HG03025 (cell line): ENCODE measurements around the gene CC2D1A.
"Not testable (repeated sequence)": the region's sequence is repeated elsewhere in the genome, so short reads cannot be mapped to it uniquely, and the experiment has no call there.

Experiments
- ATAC-seq: cut with Tn5 transposase; IDR thresholded peaks from one replicate; pipeline ENCODE4 v1.9.1; 2021; ENCODE audit warnings: mild to moderate bottlenecking, moderate library complexity; ENCODE audit not compliant: unreplicated experiment, low FRiP score

CC2D1A gene

DNA sequence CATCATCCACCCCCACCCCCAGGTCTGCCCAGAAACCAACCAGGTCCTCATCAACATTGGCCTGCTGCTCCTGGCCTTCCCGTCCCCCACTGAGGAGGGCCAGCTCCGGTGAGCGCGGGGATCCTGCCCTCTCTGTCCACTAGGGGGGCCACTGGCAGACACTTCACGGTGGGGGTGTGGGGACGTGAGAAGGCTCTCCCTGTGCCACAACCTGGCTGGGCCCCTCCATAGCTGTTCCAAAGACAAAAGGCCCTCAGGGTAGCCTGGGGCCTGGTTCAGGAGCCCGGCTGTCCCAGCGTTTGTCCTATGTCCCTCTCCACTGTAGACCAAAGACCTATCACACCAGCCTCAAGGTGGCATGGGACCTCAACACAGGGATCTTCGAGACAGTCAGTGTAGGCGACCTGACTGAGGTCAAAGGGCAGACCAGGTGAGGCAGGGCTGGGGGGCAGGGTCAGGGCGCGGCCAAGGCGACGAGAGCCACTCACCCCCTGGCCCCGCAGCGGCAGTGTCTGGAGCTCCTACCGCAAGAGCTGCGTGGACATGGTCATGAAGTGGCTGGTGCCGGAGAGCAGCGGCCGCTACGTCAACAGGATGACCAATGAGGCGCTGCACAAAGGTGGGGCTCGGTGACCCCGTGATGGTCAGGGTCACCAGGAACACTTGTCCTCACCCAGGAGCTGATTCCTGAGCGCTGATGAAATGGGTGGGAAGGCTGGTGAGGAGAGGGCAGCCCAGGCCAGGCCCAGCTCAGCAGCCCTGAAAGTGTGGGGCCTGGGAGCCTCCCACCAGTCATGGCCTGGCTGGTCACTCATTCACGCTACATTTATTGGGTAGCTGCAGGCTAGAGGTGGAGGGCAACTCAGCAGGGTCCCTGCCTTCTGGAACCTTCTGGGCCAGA lies 54.2 kb downstream of the CC2D1A start:
- ATAC-seq, result no peak

DNA sequence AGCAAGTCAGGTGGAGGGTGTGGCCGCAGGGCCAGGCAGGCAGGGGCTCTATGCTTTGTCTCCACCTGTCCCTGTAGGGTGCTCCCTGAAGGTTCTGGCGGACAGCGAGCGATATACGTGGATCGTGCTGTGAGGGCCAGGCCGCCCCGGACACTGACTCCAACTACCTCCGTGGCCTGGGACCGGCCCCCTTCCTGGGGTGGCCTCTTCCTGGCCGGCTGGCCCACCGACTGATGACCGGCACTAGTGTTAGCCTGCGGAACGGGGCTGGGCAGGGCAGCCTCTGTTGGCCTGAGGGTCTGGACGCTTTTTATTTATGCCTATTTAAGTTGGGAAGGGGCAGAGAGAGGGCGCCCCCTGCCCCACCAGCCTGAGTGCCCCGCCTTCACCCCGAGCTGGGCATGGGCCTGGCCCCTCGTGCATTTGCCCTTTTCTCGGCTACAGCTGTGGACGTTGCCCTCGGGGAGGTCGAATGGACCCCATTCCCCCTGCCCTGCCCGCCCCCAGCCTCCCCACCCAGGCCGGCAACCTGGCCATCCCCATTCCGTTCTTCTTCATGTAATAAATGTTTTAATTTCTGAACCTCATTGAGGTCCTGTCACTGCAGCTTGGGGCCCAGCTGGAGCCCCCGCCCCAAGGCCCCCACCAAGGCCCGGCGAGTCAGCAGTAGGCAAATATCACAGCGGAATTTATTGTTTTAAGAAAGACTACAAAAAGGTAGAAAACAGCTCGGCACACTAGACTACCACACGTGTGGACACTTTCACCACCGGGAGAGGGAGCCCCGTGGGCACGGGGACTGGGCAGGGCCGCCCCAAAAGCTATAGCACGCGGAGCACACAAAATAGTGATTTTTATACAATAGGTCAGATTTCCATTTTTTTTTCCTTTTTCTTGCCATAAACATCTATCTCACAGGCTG lies 55.1 kb downstream of the CC2D1A start:
- no peak for ATAC-seq

DNA sequence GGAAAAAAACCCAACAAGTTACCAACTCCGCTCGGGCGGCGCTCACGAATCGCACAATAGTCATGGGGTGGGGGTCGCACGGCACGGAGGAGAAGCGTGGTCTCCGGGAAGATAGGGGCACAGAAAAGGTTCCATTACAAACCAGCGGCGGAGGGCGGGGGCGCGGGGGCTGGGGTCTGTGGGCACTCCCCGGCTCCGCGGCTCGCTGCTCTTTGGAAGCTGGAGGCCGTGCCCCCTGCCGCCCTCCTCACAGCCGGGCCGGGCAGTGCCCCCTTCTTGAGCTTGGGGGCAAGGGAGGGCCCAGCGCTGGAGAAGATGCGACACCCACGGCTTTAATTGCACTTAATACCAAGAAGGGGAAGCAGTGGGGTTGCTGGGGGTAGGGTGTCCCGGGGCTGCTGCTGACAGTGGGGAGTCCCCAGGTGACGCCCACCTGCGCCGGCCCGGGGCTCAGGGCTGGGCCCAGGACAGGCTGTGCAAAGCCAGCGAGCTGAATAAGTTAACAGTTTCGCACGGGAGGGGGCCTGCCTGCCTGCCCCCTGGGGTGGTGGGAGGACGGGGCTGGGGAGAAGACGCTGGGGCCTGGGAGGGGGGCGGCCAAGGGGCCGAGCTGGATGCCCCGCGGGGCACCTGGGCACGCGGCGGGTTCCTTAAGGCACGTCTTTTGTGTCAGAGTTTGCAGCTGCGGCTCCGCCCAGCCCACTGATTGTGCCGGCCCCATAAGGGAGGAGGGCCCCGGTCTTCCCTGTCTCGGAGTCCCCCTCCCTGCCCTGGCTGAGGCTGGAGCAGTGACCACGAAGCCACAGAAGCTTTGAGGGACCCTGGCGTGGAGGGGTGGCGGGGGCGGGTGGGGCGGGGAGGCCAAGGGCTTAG lies 56.1 kb downstream of the CC2D1A start:
- ATAC-seq, result no peak

DNA sequence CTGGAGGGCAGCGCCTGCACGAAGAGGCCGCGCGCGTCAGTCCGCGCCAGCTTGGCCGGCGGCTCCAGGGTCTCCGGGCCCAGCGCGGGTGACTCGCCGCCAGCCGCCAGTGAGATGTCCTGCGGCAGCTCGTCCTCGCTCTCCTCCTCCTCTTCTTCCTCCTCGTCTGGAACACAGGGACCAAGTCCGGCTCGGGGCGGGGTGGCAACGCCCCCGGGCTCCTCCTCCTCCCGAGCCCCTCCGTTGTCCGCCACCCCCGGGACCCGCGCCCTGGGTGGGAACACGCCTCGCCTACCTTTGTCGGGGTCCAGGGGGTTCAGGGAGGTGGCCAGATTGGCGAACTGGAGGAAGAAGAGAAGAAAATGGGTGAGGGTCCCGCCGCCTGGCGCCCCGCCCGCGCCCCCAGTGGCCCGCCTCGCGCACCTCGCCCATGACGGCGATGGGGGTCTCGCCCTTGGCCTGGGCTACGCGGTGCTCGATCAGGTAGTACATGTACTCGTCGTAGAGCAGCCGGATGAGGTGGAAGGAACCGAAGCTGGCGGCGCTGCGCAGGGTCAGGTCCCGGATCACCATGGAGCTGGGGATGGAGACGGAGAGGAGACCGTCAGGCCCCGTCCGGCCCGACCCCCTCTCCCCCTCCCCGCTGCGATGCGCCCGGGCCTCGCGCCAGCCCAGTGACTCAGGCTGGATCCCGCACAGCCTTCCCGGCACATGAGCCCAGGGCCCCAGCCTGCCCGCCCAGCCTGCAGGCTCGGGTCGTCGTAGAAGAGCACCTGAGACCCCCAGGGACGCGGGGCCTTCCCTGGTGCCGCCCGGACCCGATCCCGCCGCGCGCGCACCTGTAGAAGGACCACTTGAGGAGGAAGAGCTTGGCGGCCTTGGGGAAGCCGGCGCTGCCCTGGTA lies 57.0 kb downstream of the CC2D1A start:
- ATAC-seq, result no peak

DNA sequence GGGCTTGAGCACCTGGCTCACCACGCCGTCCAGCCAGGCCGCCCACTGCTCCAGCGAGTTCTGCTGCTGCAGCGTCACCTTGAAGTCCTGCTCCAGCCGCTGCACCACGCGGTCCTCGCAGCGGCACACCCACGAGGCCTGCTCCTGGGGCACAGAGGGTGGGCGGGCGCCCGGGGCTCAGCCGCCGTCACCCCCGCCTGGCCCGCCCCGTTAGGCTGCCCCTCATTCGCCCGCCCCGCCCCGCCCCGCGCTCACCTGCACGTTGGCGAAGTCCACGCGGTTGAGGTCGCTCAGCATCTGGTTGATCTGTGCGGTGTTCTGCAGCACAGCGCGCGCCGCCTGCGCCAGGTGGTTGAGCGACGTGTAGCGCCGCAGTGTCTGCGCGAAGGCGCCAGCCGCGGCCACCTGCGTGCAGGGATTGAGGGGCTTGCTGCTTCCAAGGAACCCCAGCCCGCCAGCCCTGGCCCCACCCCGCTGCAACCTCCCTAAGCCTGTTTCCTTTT lies 57.7 kb downstream of the CC2D1A start:
- no peak for ATAC-seq

DNA sequence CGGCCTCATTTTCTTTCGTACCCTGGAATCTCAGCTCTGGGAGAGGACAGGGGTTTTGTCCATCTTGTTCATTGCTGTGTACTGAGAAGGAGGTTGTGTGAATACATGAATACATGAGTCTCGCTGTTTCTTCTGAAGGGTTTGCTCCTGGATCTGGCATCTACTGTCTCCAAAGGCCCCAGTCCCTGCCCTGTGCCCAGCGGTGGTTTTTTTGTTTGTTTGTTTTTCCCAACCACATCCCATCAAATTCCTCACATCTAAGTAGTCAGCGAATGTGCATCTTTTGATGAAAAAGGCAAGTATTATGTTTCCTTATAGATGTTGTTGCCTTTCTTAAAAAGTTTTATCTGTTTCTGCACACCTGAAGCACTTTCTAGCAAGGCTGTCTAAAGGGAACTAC lies 58.8 kb downstream of the CC2D1A start:
- no peak for ATAC-seq

DNA sequence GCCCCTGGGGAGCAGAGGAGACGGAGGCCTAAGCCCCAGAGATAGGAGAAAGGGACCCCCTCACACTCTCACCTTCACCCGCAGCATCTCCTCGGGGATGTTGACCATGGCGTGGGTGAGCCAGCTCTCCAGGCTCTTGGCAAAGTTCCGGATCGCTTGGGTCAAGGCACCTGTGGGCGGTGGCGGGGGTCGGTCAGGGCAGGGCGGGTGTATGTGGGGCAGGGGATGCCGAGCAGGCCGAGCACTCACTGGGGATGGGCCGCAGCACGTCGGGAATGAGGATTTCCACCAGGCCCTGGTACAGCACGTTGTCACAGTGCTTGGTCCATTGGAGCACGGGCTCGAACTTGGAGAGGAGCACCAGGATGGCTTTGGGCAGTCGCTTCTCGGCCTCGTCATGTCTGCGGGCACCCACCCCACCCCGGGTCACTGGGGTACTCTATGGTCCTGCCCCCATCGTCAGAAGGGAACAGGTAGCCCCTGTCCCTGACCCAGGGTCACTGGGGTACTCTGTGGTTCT lies 59.4 kb downstream of the CC2D1A start:
- ATAC-seq, result no peak

DNA sequence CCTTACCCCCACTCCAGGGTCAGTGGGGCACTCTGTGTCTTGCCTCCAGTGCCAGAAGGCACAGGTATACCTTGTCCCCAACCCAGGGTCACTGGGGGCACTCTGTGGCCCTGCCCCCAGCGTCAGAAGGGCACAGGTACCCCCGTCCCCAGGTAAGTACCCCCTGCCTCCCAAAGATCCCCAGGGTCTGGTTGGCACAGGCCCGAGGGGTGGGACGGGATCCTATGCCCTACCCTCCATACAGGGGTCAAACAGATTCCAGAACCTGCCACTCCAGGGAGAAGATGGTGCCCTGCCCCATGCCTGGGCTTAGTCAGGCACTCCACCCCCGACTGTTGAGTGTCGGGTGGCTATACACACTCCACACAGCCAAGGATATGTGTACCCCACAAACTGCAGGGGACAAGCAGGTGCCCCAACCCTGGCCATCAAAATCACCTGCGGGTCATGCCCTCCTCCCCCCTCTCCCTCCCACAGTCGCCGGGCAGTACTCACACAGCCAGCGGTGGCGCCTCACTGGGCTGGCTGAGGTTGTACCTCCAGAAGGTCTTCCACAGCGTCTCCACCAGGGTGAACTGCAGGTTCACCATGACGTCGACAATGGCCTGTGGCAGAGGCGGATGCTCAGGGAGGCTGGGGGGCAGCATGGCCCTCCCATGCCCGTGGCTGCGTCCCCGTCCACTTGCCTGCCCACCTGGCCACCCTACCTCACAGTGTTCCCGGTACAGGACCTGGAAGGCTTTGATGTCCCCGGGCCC lies 60.1 kb downstream of the CC2D1A start:
- ATAC-seq, result no peak

DNA sequence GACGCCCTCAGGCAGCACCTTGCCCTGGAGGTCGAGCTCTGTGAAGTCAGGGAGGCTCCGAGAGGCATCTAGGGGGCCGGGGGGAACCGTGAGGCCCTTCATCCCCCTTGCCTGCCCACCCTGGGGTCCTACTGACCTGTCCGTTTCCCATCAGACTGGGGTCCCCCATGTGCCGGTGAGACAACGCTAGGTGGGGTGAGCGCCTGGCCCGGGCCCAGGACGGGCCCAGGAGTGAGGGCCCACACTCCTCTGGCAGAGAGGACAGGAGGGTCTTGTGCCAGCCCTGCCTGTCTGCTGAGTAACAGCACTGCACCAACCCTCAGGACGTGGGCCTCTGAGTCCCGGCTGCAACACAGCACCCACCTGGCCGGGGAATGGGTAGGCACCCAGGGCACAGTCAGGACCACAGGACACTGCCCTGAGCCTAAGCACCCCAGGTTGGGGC lies 60.7 kb downstream of the CC2D1A start:
- no peak for ATAC-seq

DNA sequence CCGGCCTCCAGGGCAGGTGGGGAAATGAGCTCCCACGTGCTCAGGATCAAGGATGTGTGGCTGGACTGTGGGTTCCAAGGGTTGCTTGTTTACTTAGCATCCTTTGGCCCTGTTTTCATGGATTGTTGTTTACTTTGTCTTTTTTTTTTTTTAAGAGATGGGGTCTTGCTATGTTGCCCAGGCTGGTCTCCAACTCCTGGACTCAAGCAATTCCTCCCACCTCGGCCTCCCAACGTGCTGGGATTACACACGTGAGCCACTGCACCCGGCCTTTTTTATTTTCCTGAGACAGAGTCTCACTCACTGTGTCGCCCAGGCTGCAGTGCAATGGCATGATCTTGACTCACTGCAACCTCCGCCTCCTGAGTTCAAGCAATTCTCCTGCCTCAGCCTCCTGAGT lies 61.2 kb downstream of the CC2D1A start:
- ATAC-seq, result not testable (repeated sequence)

DNA sequence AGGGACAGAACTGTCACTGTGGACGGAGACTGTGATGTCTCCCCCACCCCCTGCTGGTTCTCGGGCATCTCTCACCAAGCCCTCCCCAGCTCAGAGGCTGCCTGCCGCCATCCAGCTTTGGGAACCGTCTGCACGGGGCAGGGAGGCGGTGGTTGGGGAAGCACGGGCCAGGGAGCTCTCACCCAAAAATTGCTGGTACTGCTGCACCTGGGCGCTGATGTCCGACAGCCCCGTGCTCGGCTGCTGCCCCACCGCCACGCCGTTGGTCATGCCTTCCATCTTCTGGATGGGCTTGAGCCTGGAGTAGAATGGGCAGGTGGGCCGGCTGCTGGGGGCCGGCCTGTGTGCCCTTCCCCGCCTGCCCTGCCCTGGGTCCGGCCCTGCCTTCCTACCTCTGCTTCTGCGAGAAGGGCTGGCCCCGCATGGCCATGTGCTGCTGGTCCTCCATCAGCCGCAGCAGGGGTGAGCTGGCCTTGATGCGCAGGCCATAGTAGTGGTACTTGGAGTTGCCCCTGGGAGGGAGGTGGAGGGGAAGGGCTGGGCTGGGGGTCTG lies 62.5 kb downstream of the CC2D1A start:
- no peak for ATAC-seq

DNA sequence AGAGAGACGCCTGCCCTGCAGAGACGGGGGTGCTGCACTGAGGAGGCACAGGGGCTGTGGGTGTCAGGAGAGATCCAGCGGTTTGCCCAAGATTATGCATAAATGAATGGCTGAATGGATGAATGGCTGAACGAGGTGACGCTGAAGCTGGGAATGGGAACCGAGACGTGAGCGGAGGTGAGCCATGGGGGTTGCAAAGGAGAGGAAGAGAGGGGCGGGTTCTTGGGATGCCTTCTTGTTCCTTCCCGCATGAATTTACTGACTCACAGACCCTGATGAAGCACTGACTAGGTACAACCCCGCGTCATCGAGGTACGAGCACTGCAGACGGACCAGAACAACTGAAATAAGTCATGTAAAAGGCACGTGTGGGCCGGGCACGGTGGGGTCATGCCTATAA lies 63.0 kb downstream of the CC2D1A start:
- ATAC-seq, result no peak

DNA sequence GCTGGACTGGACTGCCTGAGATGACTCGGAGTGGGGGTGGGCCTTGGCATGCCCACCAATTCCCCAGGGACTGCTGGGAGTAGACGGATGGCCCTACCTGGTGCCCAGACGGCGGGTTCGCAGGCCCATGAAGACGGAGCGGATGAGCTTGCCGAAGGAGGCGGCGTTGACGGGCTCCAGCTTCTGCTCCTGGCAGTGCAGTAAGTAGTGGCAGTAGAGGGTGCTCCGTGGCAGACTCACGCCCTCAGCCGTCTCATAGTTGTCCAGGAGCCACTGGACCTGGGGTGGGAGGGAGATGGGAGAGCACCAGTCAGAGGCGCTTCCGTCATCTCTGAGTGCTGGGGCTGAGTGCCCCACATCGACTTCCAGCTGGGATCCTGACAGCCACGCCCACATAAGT lies 63.9 kb downstream of the CC2D1A start:
- ATAC-seq, result no peak

DNA sequence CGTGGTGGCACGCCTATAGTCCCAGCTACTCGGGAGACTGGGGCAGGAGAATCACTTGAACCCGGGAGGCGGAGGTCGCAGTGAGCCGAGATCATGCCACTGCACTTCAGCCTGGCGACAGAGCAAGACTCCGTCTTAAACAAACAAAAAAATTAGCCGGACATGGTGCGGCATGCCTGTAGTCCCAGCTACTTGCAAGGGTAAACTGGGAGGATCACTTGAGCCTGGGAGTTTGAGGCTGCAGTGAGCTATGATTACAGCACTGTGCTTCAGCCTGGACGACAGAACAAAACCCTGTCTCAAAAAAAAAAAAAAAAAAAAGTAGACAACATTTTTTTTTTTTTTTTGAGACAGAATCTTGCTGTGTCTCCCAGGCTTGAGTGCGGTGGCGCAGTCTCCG lies 65.9 kb downstream of the CC2D1A start:
- ATAC-seq, result not testable (repeated sequence)

DNA sequence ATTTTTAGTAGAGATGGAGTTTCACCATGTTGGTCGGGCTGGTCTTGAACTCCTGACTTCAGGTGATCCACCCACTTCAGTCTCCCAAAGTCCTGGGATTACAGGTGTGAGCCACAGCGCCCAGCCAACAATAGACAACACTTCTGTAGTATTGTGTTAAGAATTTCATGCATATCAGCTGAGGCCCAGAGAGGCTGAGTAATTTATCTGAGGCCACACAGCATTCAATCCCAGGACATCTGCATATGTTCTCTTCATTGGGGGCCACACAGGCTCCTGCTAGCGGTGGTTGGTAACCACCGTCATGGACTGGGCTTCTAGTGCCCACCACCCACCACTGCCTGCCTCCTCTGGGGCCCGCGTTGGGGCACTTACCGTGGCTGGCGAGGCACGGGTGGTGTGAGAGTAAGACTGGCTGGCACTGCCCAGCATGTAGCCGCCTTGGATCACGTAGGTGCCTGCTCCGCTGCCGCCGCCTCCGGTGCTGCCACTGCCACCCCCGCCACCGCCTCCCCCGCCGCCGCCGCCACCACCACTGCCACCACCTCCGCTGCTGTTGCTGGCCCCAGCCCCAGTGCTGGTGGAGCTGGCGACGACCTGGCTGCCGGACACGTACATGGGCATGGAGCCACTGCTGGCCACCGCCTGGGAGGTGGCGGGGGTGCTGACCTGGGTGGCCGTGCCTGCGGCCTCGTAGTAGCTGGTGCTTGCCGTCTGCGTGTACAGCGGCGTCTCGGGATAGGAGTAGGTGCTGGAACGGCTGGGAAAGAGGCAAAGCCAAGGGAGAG lies 66.6 kb downstream of the CC2D1A start:
- no peak for ATAC-seq

DNA sequence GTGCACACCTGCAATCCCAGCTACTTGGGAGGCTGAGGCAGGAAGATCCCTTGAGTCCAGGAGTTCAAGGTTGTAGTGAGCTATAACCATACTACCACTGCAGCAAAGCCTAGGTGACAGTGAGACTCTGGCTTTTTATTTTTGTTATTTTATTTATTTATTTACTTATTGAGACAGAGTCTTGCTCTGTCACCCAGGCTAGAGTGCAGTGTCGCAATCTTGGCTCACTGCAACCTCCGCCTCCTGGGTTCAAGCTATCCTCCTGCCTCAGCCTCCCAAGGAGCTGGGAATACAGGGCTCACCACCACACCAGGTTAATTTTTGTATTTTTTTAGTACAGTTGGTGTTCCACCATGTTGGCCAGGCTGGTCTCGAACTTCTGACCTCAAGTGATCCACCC lies 67.5 kb downstream of the CC2D1A start:
- not testable (repeated sequence) for ATAC-seq

DNA sequence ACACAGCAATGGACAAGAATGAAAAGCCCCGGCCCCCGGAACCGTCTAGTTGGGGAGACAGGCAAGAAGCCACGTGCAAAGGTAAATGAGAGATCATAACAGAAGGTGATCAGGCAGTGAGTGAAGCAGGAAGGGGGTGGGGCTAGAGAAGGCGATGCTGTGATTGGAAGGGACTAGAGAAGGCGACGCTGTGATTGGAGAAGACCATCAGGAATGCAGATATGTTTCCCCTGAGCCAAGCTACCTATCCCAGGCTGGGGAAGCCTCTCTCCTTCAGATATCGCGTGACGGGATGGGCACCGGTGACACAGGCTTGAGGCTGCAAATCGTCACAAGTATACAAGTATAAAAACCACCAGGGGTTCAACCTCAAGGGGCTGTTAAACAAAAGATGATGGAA lies 68.1 kb downstream of the CC2D1A start:
- ATAC-seq, result no peak
